ENCODE measurements around the gene DMRTA2.

The DMRTA2 gene

GRCh38 chr1:50422946-50423669 is at the start of gene DMRTA2:
Gene DMRTA2 (minus strand): TSS chr1:50423443. CDS start chr1:50421536, 1,907 bp downstream.
- DNase-seq: peak; percentile 61 to 75

DNA sequence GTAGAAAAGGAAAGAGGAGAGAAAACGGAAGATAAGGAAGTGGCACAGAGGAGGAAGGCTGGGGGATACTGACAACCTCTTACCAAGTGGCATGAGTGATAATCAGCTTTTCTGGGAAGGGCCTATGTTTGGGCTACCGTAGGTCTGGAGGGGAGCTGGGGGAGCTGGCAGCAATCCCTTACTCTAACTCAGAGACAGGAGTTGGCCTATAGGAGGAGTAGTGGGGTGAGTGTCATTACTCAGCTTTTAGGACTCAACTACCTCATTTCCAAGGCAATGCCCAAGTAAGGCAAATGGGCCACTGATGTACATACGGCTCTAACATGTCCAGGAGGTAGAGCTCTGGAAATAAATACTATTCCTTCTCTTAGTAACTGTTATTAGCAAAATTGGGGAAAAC is 48.7 kb upstream of the DMRTA2 start:
- no peak for DNase-seq

DNA sequence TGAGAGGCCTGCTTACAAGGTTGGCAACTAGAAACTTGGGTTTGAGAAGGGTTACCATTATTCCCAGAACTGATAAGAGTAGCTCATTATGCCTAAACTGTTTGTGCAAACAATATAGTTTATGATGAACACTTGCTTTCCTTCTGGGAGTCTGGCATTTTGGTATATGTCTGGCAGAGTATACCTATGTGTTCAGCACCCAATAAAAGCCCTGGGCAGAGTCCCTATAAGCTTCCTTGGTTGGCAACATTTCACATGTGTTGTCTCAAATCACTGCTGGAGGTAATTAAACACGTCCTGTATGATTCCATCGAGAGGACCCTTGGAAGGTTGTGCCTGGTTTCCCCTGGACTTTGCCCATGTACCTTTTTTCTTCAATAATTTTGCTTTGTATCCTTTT is 39.7 kb upstream of the DMRTA2 start:
- no peak for DNase-seq

- no peak for DNase-seq
Measured at GRCh38 chr1:50458507-50458906, 35.3 kb upstream of the DMRTA2 start.

GRCh38 chr1:50454911-50455310 is 31.7 kb upstream of the DMRTA2 start:
- DNase-seq: no peak

DNA sequence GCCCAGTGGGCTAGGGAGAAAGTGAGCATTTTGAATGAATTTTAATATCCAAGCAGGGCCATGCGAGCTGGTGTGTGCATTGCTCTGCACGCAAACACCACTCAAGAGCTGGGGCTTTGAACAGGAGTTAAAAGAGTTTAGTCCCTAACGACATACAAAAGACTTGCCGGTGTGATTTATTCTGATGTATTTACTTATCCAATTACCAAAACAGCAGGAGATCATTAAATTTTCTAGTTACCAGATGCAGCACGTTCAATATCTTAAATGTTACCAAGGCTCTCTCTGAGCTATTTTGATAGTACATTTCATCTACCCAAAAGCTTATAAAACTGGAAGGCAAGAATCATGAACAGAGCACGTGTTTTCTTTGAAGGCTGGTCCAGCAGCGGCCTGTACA is 30.0 kb upstream of the DMRTA2 start:
- DNase-seq: peak in 1 of 2 experiments; percentile 21

- peak in 1 of 2 experiments; percentile 15 for DNase-seq
Measured at GRCh38 chr1:50452700-50453099, 29.5 kb upstream of the DMRTA2 start.

DNA sequence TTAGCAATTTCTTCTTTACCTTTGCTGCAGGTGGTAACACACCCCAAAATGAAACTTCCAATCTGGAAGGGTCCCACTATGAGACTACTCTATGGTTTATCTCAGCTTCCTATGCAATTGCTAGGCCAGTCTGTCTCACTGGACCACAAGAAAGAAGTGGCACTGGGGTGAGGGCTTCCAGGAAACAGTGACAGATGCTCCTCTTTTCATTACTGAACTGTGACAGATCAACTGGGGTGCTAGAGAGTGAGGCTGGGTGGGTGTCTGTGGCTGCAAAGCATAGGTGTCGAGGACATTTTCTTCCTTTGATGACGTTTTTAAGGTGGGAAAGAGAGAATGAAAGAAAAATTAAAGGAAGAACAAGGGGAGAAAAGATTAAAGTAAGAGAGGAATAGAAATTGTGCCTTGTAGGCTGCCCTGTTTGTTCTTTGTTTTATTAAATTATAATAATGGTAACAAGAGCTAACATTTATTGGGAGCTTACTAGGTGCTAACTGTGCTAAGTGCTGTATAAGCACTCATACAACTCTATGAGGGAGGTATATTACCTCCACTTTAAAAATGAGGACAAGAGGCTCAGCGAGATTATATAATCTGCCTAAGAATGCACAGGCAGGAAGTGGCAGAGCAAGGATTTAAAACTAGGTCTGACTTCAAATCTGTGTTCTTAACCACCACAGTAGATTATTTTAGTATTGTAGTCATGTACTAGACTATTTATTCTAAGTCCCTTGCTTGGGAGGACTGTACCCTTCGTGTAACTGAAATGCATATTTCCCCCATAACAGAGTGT is 27.8 kb upstream of the DMRTA2 start:
- peak; percentile 10 to 62 for DNase-seq

GRCh38 chr1:50447961-50448360 is 24.7 kb upstream of the DMRTA2 start:
- DNase-seq: no peak

- DNase-seq: no peak
Measured at GRCh38 chr1:50441183-50441582, 17.9 kb upstream of the DMRTA2 start.

GRCh38 chr1:50438945-50439344 is 15.7 kb upstream of the DMRTA2 start:
- DNase-seq: no peak

- DNase-seq: no peak
Measured at GRCh38 chr1:50436489-50436888, 13.2 kb upstream of the DMRTA2 start.

- DNase-seq: no peak
Measured at GRCh38 chr1:50430010-50430405, 6.8 kb upstream of the DMRTA2 start.

DNA sequence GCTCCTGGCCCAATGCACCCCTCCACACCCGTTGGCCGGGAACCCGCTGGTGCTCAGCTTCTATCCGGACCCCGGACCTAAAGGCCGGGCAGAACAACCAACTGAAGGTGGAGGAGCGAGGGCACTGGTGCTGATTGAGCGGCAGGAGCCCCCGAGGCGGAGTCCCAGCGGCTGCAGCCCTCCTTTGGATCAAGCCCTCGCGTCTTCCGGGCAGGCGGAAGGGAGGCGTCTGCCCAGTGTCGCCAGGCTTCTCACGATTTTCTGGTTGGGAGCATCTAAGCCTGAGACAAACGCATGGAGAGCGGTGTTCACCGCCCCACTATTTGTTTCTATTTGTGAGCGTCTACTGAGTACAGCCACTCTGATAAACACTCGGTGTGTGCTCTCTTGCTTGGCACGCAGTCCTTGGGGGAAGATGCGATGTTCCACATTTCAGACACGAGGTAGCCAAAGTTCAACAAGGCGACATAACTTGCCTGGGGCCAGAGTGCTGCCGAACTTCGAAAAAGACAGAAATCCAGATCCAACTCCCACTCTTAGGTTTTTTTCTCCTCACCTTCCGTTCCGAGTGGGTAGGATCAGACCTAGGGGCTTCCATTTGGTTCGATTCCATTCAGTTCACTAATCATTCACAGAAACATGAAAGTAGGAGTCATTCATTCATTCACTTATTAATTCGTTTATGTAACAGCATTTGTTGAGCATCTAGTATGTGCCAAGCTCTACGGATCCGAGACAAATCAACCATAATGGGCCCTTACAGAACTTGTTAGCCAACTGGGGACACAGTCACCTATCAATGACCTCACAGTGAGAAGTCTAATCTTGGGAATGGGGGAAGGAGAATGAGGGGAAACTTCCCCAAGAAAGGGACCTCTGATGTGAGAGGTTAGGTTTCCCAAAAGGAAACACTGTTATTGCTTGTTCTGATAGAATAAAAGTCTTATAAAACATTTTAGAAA is 4.9 kb upstream of the DMRTA2 start:
- peak in 1 of 2 experiments; percentile 34 for DNase-seq

DNA sequence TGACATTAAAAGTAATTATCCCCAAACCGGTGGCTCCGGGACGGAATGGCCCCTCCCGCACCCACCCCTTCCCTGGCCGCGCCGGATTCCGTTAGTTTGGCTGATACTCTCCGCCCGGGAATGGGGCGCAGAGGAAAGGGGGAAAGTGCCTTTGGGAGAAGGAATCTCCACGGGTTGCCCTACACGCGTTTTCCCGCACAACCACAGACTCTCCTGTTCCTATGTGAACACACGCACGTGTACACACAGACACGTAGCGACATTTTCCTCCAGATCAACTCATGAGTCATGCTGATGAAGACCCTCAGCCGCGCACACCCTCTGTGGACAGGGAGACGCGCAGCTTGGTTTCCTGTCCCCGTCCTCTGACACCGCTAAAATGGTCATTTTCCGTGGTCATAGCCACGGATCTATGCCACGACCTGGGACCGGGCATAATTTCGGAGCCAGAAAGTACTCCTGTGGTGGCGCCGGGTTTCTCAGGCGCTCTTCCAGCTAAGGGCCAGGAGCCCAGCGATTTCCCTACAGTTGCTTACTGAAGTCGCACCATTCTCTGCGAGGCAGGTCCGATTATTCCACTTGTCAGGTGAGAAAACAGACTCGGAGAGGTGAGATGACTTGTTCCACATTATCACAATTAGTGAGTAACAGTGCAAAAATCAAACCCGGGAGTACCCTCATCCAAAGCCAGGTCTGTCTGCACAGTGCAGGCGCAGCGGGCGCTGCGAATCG is 4.0 kb upstream of the DMRTA2 start:
- DNase-seq: peak in 1 of 2 experiments; percentile 42

- peak; percentile 8 to 42 for DNase-seq
Measured at GRCh38 chr1:50426702-50427085, 3.5 kb upstream of the DMRTA2 start.

DNA sequence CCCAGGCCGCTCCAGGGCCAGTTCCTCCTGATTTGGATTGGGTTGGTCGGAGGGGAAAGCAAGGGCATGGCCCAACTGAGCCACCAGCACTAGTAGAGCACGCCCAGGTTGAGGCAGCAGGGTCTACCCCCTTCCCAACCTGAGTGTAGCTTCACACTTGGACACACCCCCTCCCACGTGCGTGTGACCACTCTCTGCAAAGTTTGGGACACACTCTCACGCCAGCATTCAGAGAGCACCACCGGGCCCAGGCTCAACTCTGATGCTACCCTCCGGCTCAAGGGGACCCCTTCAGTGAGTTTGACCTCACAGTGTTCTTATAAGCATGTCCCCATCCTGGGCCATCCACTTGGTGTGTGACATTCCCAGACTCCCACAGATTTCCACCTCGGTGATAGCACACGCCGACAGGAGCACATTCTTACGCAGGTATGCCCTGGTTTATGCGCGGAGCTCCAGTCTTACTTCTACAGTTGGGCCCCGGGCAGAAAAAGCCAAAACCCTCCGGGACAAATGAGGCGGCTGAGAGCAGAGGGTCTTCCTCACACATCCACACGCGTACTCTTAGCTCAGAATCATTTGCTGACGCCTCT is 3.0 kb upstream of the DMRTA2 start:
- DNase-seq: no peak

GRCh38 chr1:50425376-50426107 is 2.3 kb upstream of the DMRTA2 start:
- DNase-seq: peak; percentile 11 to 23

- no peak for DNase-seq
Measured at GRCh38 chr1:50424884-50425375, 1.7 kb upstream of the DMRTA2 start.

- DNase-seq: peak in 1 of 2 experiments; percentile 29
Measured at GRCh38 chr1:50424045-50424883, 1.0 kb upstream of the DMRTA2 start.

All from NCI-H524 (cell line).